Neural cell (in vitro differentiated cells): ENCODE data around the gene EMILIN3. TPM values are rescaled to one million over a fixed set of nuclear protein-coding genes. Genes with fewer than 3 reads are reported as not detected.

Experiments
- H2AFZ ChIP-seq: fragments of 200-600, 300-800 bp; sonication (generic), shearing (Covaris generic); 2 replicates; pipeline ENCODE4 v1.6.0; 2014; ENCODE audit warnings: low read depth, mild to moderate bottlenecking, antibody characterized with exemption, low read length, moderate library complexity
- H3F3A ChIP-seq: fragments of 200-600 bp; shearing (Covaris generic); 2 replicates; pipeline ENCODE4 v1.6.1; 2016; ENCODE audit warnings: mild to moderate bottlenecking, moderate library complexity, mixed read lengths, antibody characterized with exemption, low read length; ENCODE audit not compliant: insufficient read depth, poor library complexity, severe bottlenecking
- H3K27ac ChIP-seq: fragments of 200-600, 300-800 bp; sonication (generic), shearing (Covaris generic); 2 replicates; pipeline ENCODE4 v1.5.1; 2014; ENCODE audit warnings: mild to moderate bottlenecking, low read length, moderate library complexity
- H3K27me3 ChIP-seq: fragments of 300-800, 200-600 bp; sonication (generic), shearing (Covaris generic); 2 replicates; pipeline ENCODE4 v1.6.0; 2014; ENCODE audit warnings: mild to moderate bottlenecking, low read depth, low read length, moderate library complexity; ENCODE audit not compliant: insufficient read depth
- H3K36me3 ChIP-seq: fragments of 300-800, 200-600 bp; sonication (generic), shearing (Covaris generic); 2 replicates; pipeline ENCODE4 v1.5.1; 2014; ENCODE audit warnings: mild to moderate bottlenecking, antibody characterized with exemption, low read length, moderate library complexity; ENCODE audit not compliant: insufficient read depth
- H3K4me2 ChIP-seq: fragments of 300-800, 200-600 bp; sonication (generic), shearing (Covaris generic); 2 replicates; pipeline ENCODE4 v1.6.0; 2014; ENCODE audit warnings: mild to moderate bottlenecking, low read length
- H3K4me3 ChIP-seq: fragments of 300-800, 200-600 bp; sonication (generic), shearing (Covaris generic); 2 replicates; pipeline ENCODE4 v1.5.1; 2014; ENCODE audit warnings: mild to moderate bottlenecking, low read length, moderate library complexity
- H3K79me2 ChIP-seq: fragments of 200-600 bp; shearing (Covaris generic); replicated peaks from 2 replicates; pipeline ENCODE4 v1.6.0; 2014; ENCODE audit warnings: mild to moderate bottlenecking, low read length, moderate library complexity; ENCODE audit not compliant: insufficient read depth
- H3K9ac ChIP-seq: fragments of 300-800, 200-600 bp; sonication (generic), shearing (Covaris generic); 2 replicates; pipeline ENCODE4 v1.6.1; 2016; ENCODE audit warnings: mild to moderate bottlenecking, low read length, mixed read lengths
- H3K9me2 ChIP-seq: fragments of 200-600 bp; shearing (Covaris generic); 2 replicates; pipeline ENCODE4 v1.6.1; 2016; ENCODE audit warnings: mild to moderate bottlenecking, low read length, mixed read lengths; ENCODE audit not compliant: insufficient read depth
- H3K9me3 ChIP-seq: fragments of 200-600, 300-800 bp; sonication (generic), shearing (Covaris generic); 2 replicates; pipeline ENCODE4 v1.6.1; 2016; ENCODE audit warnings: mild to moderate bottlenecking, mixed run types, low read length, moderate library complexity, mixed read lengths
- H4K20me1 ChIP-seq: fragments of 200-600 bp; shearing (Covaris generic); 2 replicates; pipeline ENCODE4 v1.6.1; 2016; ENCODE audit warnings: mild to moderate bottlenecking, mixed run types; ENCODE audit not compliant: insufficient read depth
- CTCF ChIP-seq: fragments of 450-650 bp; IDR thresholded peaks from 2 replicates; pipeline ENCODE4 v1.5.1; 2014; ENCODE audit warnings: antibody characterized with exemption, mild to moderate bottlenecking, moderate library complexity; ENCODE audit not compliant: poor library complexity, severe bottlenecking
- EP300 ChIP-seq: fragments of 450-650 bp; conservative IDR thresholded peaks from 2 replicates; pipeline ENCODE4 v1.6.1; 2014; ENCODE audit warnings: antibody characterized with exemption, mild to moderate bottlenecking, moderate library complexity; ENCODE audit not compliant: poor library complexity, severe bottlenecking
- EZH2 ChIP-seq: fragments of 200-600, 300-800 bp; shearing (Covaris generic), sonication (generic); IDR thresholded peaks from 2 replicates; pipeline ENCODE4 v1.6.1; 2014; ENCODE audit warnings: antibody characterized with exemption, low read length, borderline replicate concordance, mild to moderate bottlenecking; ENCODE audit not compliant: insufficient read depth, poor library complexity, severe bottlenecking
- MXI1 ChIP-seq: fragments of 450-650 bp; conservative IDR thresholded peaks from 2 replicates; pipeline ENCODE4 v1.6.1; 2014; ENCODE audit warnings: antibody characterized with exemption, mild to moderate bottlenecking; ENCODE audit not compliant: poor library complexity, severe bottlenecking
- POLR2AphosphoS5 ChIP-seq: IDR thresholded peaks from 2 replicates; pipeline ENCODE4 v1.6.1; 2012
- RAD21 ChIP-seq: fragments of 450-650 bp; conservative IDR thresholded peaks from 2 replicates; pipeline ENCODE4 v1.6.1; 2014; ENCODE audit warnings: antibody characterized with exemption, mild to moderate bottlenecking, moderate library complexity
- REST ChIP-seq: IDR thresholded peaks from 2 replicates; pipeline ENCODE4 v1.6.1; 2012; ENCODE audit warnings: borderline replicate concordance
- SMC3 ChIP-seq: fragments of 450-650 bp; conservative IDR thresholded peaks from 2 replicates; pipeline ENCODE4 v1.6.1; 2014; ENCODE audit warnings: antibody characterized with exemption, mild to moderate bottlenecking, moderate library complexity; ENCODE audit not compliant: poor library complexity
- TAF1 ChIP-seq: IDR thresholded peaks from 2 replicates; pipeline ENCODE4 v1.6.1; 2012; ENCODE audit warnings: low read depth
- polyA plus RNA-seq: library from polyadenylated mRNA; depleted of rRNA; stranded (reverse); fragments of >200 nt; gene quantifications from 2 replicates; pipeline ENCODE4 v1.2.3, GENCODE V29; 2014

Gene EMILIN3
- polyA plus RNA-seq, 1 donor from 2014 or later, result 0.30 TPM

- Histone ChIP-seq H4K20me1 (no peaks in the 10 kb centered on the region), H3K79me2 (no peaks in the 10 kb centered on the region), H3K27me3 (no peaks in the 10 kb centered on the region), H3F3A (no peaks in the 10 kb centered on the region), H3K36me3 (no peaks in the 10 kb centered on the region), H3K9me3 (no peaks in the 10 kb centered on the region), H3K27ac (no peak overlapping the region), H3K4me2 (no peak overlapping the region), H3K9ac (no peak overlapping the region), H3K9me2 (no peaks in the 10 kb centered on the region), H2AFZ (no peak overlapping the region), H3K4me3 (no peak overlapping the region)
- TF ChIP-seq REST (no peak), SMC3 (no peak), CTCF (no peak), MXI1 (no peak), EZH2 (no peak), POLR2AphosphoS5 (no peak), EP300 (no peak), RAD21 (no peak), TAF1 (no peak)
These were observed 31.8 kb upstream of the EMILIN3 start for GRCh38 chr20:41398408-41398807.

- no peak for TF ChIP-seq CTCF
- TF ChIP-seq MXI1, result no peak
- no peak for TF ChIP-seq RAD21
- TF ChIP-seq EP300, result no peak
- TF ChIP-seq SMC3, result no peak
- TF ChIP-seq REST, result no peak
- H3F3A ChIP-seq, result no peaks in the 10 kb centered on the region
- no peaks in the 10 kb centered on the region for H3K9me2 ChIP-seq
- H3K4me2 ChIP-seq, result no peak overlapping the region
- H2AFZ ChIP-seq, result no peak overlapping the region
- no peaks in the 10 kb centered on the region for H3K79me2 ChIP-seq
- no peak overlapping the region for H3K27ac ChIP-seq
- H3K36me3 ChIP-seq, result no peaks in the 10 kb centered on the region
- H4K20me1 ChIP-seq, result no peaks in the 10 kb centered on the region
- H3K9ac ChIP-seq, result no peak overlapping the region
- H3K4me3 ChIP-seq, result no peak overlapping the region
- no peaks in the 10 kb centered on the region for H3K27me3 ChIP-seq
- H3K9me3 ChIP-seq, result no peaks in the 10 kb centered on the region
These were observed 29.3 kb upstream of the EMILIN3 start for GRCh38 chr20:41395667-41396664.
